Mesothelial cell of epicardium (in vitro differentiated cells): Measurements from ENCODE around the gene BEND4. TPM values are rescaled to one million over a fixed set of nuclear protein-coding genes. Genes with fewer than 3 reads are reported as not detected.

Experiments used
- DNase-seq, 2 experiments: peaks; one replicate each; pipeline ENCODE4 v3.0.0; 2021; ENCODE audit warnings: low spot score in 2 of 2; ENCODE audit not compliant: unreplicated experiment in 2 of 2
- H3K27ac Mint-ChIP-seq: 2 replicates; pipeline ENCODE4 v1.8.0; 2021; ENCODE audit warnings: mixed read lengths
- H3K27me3 Mint-ChIP-seq: 2 replicates; pipeline ENCODE4 v1.8.0; 2021; ENCODE audit warnings: low read depth, mixed read lengths
- H3K36me3 Mint-ChIP-seq: 2 replicates; pipeline ENCODE4 v1.8.0; 2021; ENCODE audit warnings: mixed read lengths
- H3K4me1 Mint-ChIP-seq: 2 replicates; pipeline ENCODE4 v1.8.0; 2021; ENCODE audit warnings: mixed read lengths
- H3K4me3 Mint-ChIP-seq: 2 replicates; pipeline ENCODE4 v1.8.0; 2021; ENCODE audit warnings: mild to moderate bottlenecking, moderate library complexity, mixed read lengths
- H3K9me3 Mint-ChIP-seq: 2 replicates; pipeline ENCODE4 v1.8.0; 2021; ENCODE audit warnings: mixed read lengths
- CTCF ChIP-seq: fragments of 200-600 bp; sonication (generic); IDR thresholded peaks from one replicate; pipeline ENCODE4 v1.5.0; 2021; ENCODE audit warnings: antibody characterized with exemption; ENCODE audit not compliant: unreplicated experiment
- total RNA-seq: library from RNA; stranded (reverse); gene quantifications from 3 replicates; pipeline ENCODE4 v1.2.1, GENCODE V29; 2021

The BEND4 gene
- total RNA-seq, 1 donor from 2014 or later = 0.38 TPM

- H3K4me3 Mint-ChIP-seq = no peak overlapping the region
- no peaks in the 10 kb centered on the region for H3K9me3 Mint-ChIP-seq
- peaks cover 62% of the 10 kb centered on the region for H3K27me3 Mint-ChIP-seq
- no peak for DNase-seq
- H3K27ac Mint-ChIP-seq = no peak overlapping the region
- H3K36me3 Mint-ChIP-seq = no peaks in the 10 kb centered on the region
- no peaks in the 10 kb centered on the region for H3K4me1 Mint-ChIP-seq
- TF ChIP-seq CTCF = no peak
Measured at GRCh38 chr4:42144028-42144427, 8.4 kb downstream of the BEND4 start.

GRCh38 chr4:42142591-42142990, 9.9 kb downstream of the BEND4 start:
- Mint-ChIP-seq H3K4me3 (no peak overlapping the region), H3K9me3 (no peaks in the 10 kb centered on the region), H3K27ac (no peak overlapping the region), H3K27me3 (peaks cover 54% of the 10 kb centered on the region), H3K4me1 (no peaks in the 10 kb centered on the region), H3K36me3 (no peaks in the 10 kb centered on the region)
- no peak for DNase-seq
- no peak for TF ChIP-seq CTCF

- no peak for TF ChIP-seq CTCF
- H3K4me3 Mint-ChIP-seq = no peak overlapping the region
- H3K27me3 Mint-ChIP-seq = peaks cover 21% of the 10 kb centered on the region
- H3K4me1 Mint-ChIP-seq = no peaks in the 10 kb centered on the region
- H3K9me3 Mint-ChIP-seq = no peaks in the 10 kb centered on the region
- H3K36me3 Mint-ChIP-seq = no peaks in the 10 kb centered on the region
- H3K27ac Mint-ChIP-seq = no peak overlapping the region
- no peak for DNase-seq
Measured at GRCh38 chr4:42136371-42136770, 16.1 kb downstream of the BEND4 start.

- H3K4me1 Mint-ChIP-seq = no peaks in the 10 kb centered on the region
Measured at GRCh38 chr4:42133006-42133405, 19.4 kb downstream of the BEND4 start.

GRCh38 chr4:42132099-42132498, 20.4 kb downstream of the BEND4 start:
- Mint-ChIP-seq H3K4me1 (no peaks in the 10 kb centered on the region), H3K4me3 (no peak overlapping the region), H3K36me3 (no peaks in the 10 kb centered on the region), H3K27ac (no peak overlapping the region), H3K9me3 (peaks cover 7% of the 10 kb centered on the region), H3K27me3 (peaks cover 14% of the 10 kb centered on the region)
- TF ChIP-seq CTCF = no peak
- DNase-seq = no peak

More at GRCh38 chr4:42133006-42133405, 19.4 kb downstream of the BEND4 start:
- Mint-ChIP-seq H3K27ac (no peak overlapping the region), H3K4me3 (no peak overlapping the region), H3K9me3 (peaks cover 7% of the 10 kb centered on the region), H3K36me3 (no peaks in the 10 kb centered on the region), H3K27me3 (peaks cover 15% of the 10 kb centered on the region)
- TF ChIP-seq CTCF = no peak
- DNase-seq = no peak

GRCh38 chr4:42123071-42123644, 29.3 kb downstream of the BEND4 start:
- no peak for DNase-seq
- Mint-ChIP-seq H3K27ac (no peak overlapping the region), H3K36me3 (no peaks in the 10 kb centered on the region), H3K4me1 (no peaks in the 10 kb centered on the region), H3K9me3 (no peaks in the 10 kb centered on the region), H3K27me3 (peaks cover 9% of the 10 kb centered on the region), H3K4me3 (no peak overlapping the region)
- TF ChIP-seq CTCF = no peak
